ENCODE data around the gene BBS2.
A peak's percentile ranks its signal among the peaks of the same experiment; 100 is the strongest.

BBS2 gene

DNA sequence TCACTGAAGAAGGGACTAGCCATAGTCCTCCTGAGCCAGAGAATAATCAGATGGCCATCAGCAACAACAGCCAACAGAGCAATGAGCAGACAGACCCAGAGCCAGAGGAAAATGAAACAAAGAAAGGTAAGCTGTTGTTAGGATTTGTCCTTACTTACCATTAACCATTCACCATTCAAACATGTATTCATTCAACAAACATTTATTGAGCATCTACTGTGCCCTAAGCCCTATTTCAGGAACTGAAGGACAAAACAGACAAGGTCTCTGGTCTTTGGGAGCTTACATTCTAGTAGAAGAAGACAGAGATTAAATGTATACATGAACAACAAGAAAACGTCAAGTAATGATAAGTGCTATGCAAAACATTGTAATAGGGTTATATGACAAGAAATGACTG lies 49.2 kb downstream of the BBS2 start:
- DNase-seq = no peak

DNA sequence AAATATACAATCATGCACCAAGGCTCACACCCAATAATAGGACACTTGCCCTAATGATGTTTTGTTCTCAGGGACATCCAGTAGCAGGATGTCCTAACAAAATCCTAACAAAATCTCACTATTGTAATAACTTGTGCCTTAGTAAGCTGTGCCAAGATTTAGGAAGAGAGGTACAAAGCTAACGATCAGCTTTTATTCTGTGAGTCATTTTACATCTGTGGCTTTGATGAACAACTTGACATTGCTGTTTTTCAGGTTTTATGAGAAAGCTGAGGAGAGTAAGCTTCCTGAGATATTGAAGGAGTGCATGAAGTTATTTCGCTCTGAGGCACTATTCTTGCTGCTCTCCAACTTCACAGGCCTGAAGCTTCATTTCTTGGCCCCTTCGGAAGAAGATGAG lies 49.6 kb downstream of the BBS2 start:
- no peak for DNase-seq

GRCh38 chr16:56469748-56470147 lies 50.1 kb downstream of the BBS2 start:
- no peak for DNase-seq

GRCh38 chr16:56468800-56469199 lies 51.0 kb downstream of the BBS2 start:
- no peak for DNase-seq

GRCh38 chr16:56466344-56466743 lies 53.5 kb downstream of the BBS2 start:
- DNase-seq = no peak

GRCh38 chr16:56463153-56463552 lies 56.7 kb downstream of the BBS2 start:
- no peak for DNase-seq

- DNase-seq = no peak
Measured at GRCh38 chr16:56462064-56462796, 57.6 kb downstream of the BBS2 start.

GRCh38 chr16:56460101-56460500 lies 59.7 kb downstream of the BBS2 start:
- no peak for DNase-seq

DNA sequence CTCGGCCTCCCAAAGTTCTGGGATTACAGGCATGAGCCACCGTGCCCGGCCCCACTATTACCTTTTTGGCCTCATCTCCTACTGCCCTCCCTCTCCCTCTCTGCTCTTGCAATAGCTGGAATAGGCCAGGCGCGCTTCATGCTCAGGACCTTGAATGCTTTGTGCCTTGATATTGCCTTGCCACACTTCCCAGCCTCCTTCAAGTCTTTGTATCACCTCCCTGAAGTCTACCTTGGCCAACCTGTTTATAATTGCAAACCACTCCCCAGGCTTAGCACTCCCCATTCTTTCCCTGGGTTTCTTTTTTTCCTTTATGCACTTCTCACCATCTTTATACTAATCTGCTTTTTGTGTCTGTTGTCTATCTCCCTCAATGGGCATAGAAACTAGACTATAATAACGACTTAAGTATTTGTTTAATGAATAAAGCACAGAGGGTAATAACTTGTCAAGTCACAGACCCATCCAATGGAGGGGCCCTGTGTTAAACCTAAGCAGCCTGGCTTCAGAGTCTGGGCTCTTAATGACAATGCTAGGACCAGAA lies 61.8 kb downstream of the BBS2 start:
- no peak for DNase-seq

- DNase-seq = no peak
Measured at GRCh38 chr16:56451753-56452689, 67.8 kb downstream of the BBS2 start.

DNA sequence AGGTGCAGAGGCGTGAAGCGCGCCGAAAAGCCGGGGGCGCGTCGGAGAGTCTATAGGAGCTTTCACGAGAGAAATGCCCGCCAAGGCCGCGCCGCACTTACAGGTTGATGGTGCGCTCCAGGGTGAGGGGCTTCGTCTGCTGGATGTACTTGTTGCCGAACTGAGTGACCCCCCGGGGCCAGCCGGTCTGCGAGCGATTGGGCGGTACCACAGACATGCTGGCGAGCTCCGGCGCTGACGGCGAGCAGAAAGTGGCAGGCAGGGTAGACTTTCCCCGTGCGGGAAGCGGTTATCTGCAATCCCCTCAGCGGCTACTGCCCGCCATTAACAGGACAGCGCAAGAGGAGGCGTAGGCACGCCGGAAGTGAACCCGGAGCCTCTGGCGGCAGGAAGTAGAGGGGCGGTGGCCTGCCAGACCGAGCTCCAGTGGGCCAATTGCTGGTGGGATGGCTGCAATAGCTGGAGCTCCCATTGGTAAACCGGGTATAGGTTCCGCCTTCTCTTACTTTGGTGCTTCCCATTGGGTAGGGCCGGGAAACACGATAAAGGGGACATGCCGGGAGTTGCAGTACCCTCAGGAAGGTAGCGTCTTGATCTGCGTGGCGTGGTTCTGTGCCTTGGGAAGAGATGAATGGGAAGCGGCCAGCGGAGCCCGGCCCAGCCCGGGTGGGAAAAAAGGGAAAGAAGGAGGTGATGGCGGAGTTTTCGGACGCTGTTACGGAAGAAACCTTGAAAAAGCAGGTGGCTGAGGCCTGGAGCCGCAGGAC lies 68.7 kb downstream of the BBS2 start, which contains the start of the genes NUDT21 and OGFOD1:
TSS of gene NUDT21 (minus strand) at position 347 of the 767 bp plus-strand sequence. CDS start at position 217, 130 bp downstream.
TSS of gene OGFOD1 (plus strand) at position 569 of the 767 bp plus-strand sequence. CDS start at position 628, 59 bp downstream.
- peak; percentile 94 for DNase-seq

GRCh38 chr16:56450275-56450985 lies 69.4 kb downstream of the BBS2 start:
- DNase-seq = no peak

DNA sequence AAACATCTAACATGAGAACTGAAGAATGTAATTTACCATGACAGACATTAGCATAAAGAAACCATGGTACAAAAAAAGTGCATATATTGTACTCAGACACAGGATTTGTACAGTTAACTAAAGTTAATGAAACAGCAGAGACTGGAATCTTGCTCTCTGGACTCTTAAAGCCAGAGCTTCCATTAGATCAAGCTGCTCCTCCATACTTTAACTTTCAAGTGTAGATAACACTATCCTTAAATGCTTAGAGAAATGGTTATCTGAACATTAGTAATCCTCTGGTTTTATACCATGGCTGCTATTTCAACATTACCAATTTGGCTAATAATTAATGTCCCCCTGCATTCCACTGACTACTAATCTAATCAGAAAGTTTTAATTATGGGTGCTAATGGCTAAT lies 71.8 kb downstream of the BBS2 start:
- DNase-seq = no peak

DNA sequence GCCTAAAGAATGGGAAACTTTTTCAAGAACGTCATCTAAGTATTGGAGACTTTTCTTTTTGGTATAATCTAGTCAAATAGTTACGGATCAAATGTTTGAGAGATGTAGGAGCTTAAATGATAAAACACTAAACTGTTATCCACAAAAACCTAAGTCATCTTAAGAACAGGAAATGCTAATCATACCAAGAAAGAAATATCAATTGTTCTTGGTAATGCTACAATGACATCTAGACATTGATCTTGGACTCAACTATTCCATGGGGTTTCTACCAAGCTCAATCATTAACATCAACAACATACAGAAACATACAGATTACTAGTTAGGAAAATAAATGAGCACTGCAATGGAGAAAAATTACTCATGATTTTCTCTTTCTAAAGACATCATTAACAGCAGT lies 72.5 kb downstream of the BBS2 start:
- DNase-seq = no peak

DNA sequence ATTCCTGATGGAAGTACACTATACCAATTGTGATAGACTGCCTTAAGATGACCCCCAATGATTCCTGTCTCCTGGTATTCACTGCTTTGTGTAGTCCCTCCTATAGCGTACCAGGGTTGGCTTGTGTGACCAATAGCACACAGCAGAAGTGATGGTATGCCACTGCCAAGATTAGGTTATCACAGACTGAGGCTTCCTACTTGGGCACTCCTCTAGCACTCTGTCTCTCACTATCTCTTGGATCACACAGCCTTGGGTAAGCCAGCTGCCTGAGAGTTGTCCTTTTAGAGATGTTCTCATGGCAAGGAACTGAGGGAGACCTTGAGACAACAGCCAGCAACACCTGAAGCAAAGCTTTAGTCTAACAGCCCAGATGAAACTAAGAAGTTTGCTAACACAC lies 81.8 kb downstream of the BBS2 start:
- DNase-seq = no peak

DNA sequence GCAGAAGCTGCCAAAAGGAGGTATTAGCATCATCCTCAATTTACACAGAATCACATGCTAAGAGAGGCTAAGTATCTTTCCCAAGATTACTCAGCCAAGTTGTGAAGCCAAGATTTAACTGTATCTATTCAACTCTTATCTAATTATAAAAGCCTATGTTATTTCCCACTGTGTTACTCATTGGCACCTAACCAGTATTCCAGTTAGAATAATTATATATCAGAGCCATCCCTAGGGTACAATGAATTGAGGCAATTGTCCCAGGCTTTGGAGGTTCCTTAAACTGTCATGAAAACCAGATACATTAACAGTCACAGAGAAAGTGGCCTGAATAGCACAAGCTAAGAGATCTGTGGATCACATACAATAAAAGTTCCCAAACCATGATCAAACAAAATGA lies 83.6 kb downstream of the BBS2 start:
- DNase-seq = no peak

Data from NCI-H1694 (cell line).